Upper lobe of left lung (tissue), 4 donors: ENCODE measurements around the gene PDK2.

Experiments
- EP300 ChIP-seq, 4 donors: sonication (generic); formaldehyde crosslinking; IDR thresholded peaks; one replicate each; pipeline ENCODE4 v1.5.1; 2017; ENCODE audit warnings: antibody characterized with exemption in 4 of 4, control low read depth in 2 of 4
- POLR2AphosphoS5 ChIP-seq, 2 donors: sonication (generic); formaldehyde crosslinking; IDR thresholded peaks; one replicate each; pipeline ENCODE4 v1.5.1; 2017; ENCODE audit warnings: antibody characterized with exemption in 2 of 2
- TF ChIP-seq, protein P1 (sequence below), 6 experiments: fragments of 450-650 bp in 4 of 6; fragments of 200-600 bp in 2 of 6; sonication (generic) in 2 of 6; IDR thresholded peaks; one replicate each; pipeline ENCODE4 v1.5.1; 2016 to 2019; ENCODE audit warnings: antibody characterized with exemption in 6 of 6

DNA sequence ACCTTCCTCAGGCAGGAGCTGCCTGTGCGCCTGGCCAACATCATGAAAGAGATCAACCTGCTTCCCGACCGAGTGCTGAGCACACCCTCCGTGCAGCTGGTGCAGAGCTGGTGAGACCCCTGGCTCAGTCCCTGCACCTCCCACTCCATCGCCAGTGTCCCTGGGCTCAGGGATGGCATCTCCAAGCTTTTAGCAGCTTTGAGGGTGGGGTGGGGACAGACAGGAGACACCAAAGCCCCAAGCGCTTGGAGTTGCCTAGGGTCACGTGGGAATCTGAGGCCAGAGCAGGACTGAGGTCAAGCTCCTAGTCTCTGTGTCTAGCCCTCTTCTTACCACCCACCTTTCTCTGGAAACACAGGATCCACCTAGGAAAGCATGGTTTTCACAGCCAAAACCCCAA, 2.3 kb downstream of the PDK2 start:
- TF ChIP-seq, protein P1, sequence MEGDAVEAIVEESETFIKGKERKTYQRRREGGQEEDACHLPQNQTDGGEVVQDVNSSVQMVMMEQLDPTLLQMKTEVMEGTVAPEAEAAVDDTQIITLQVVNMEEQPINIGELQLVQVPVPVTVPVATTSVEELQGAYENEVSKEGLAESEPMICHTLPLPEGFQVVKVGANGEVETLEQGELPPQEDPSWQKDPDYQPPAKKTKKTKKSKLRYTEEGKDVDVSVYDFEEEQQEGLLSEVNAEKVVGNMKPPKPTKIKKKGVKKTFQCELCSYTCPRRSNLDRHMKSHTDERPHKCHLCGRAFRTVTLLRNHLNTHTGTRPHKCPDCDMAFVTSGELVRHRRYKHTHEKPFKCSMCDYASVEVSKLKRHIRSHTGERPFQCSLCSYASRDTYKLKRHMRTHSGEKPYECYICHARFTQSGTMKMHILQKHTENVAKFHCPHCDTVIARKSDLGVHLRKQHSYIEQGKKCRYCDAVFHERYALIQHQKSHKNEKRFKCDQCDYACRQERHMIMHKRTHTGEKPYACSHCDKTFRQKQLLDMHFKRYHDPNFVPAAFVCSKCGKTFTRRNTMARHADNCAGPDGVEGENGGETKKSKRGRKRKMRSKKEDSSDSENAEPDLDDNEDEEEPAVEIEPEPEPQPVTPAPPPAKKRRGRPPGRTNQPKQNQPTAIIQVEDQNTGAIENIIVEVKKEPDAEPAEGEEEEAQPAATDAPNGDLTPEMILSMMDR (IDR thresholded peaks at IDR 0.05), result no peak
- no peak for TF ChIP-seq POLR2AphosphoS5 (IDR thresholded peaks at IDR 0.05)
- TF ChIP-seq EP300 (IDR thresholded peaks at IDR 0.05), result no peak
